ENCODE data around the gene NDUFV1. TPM values are rescaled to one million over a fixed set of nuclear protein-coding genes. Genes with fewer than 3 reads are reported as not detected.
"Not testable (repeated sequence)": the region's sequence is repeated elsewhere in the genome, so short reads cannot be mapped to it uniquely, and the experiment has no call there.

NDUFV1 gene
- total and polyA plus RNA-seq, 9 of the 15 experiments (the other 6 are each of a cell fraction or from before 2014, with no cell fraction given): 10.8 to 423 (median 209) TPM

GRCh38 chr11:67563705-67564114, 43.0 kb upstream of the NDUFV1 start (continued):
- TF ChIP-seq, protein P1, sequence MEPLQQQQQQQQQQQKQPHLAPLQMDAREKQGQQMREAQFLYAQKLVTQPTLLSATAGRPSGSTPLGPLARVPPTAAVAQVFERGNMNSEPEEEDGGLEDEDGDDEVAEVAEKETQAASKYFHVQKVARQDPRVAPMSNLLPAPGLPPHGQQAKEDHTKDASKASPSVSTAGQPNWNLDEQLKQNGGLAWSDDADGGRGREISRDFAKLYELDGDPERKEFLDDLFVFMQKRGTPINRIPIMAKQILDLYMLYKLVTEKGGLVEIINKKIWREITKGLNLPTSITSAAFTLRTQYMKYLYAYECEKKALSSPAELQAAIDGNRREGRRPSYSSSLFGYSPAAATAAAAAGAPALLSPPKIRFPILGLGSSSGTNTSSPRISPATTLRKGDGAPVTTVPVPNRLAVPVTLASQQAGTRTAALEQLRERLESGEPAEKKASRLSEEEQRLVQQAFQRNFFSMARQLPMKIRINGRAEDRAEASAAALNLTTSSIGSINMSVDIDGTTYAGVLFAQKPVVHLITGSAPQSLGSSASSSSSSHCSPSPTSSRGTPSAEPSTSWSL (CRISPR knock-in tag; IDR thresholded peaks at IDR 0.05; ENCODE audit: borderline replicate concordance): peak; percentile 86
- peak; percentile 80; the same call in 1 of the 2 replicates for TF ChIP-seq ATF7 (IDR thresholded peaks at IDR 0.05)
- TF ChIP-seq NFE2L1 (tag; IDR thresholded peaks at IDR 0.05; ENCODE audit: borderline replicate concordance, low read depth): peak; percentile 60
- TF ChIP-seq RCOR1 (IDR thresholded peaks at IDR 0.05; ENCODE audit: borderline replicate concordance in 1 of 2, low read depth in 2 of 2, low read length in 2 of 2): peak in 1 of 2 experiments; percentile 48; a peak in 2 of 4 replicates
- peak; percentile 98 for TF ChIP-seq FOSL1 (tag; conservative IDR thresholded peaks at IDR 0.05)
- TF ChIP-seq, protein P2, sequence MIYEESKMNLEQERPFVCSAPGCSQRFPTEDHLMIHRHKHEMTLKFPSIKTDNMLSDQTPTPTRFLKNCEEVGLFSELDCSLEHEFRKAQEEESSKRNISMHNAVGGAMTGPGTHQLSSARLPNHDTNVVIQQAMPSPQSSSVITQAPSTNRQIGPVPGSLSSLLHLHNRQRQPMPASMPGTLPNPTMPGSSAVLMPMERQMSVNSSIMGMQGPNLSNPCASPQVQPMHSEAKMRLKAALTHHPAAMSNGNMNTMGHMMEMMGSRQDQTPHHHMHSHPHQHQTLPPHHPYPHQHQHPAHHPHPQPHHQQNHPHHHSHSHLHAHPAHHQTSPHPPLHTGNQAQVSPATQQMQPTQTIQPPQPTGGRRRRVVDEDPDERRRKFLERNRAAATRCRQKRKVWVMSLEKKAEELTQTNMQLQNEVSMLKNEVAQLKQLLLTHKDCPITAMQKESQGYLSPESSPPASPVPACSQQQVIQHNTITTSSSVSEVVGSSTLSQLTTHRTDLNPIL (CRISPR knock-in tag; IDR thresholded peaks at IDR 0.05): peak; percentile 88
- TF ChIP-seq ZNF766 (CRISPR knock-in tag; conservative IDR thresholded peaks at IDR 0.05): peak; percentile 94
- TF ChIP-seq SMARCA4 (IDR thresholded peaks at IDR 0.05): peak; percentile 79
- peak; percentile 83; the same call in 1 of the 2 replicates for TF ChIP-seq MTF1 (CRISPR knock-in tag; IDR thresholded peaks at IDR 0.05; ENCODE audit: borderline replicate concordance)
- peak; percentile 91 for TF ChIP-seq JUND (IDR thresholded peaks at IDR 0.05; ENCODE audit: borderline replicate concordance, low read depth, low read length)
- TF ChIP-seq JUND (tag; IDR thresholded peaks at IDR 0.05; ENCODE audit: borderline replicate concordance, low read depth, low read length): peak; percentile 91; the same call in 2 of the 3 replicates
- peak; percentile 94 for TF ChIP-seq ZNF175 (CRISPR knock-in tag; IDR thresholded peaks at IDR 0.05; ENCODE audit: low read depth)
- peak; percentile 50 for TF ChIP-seq MXD1 (CRISPR knock-in tag; IDR thresholded peaks at IDR 0.05; ENCODE audit: borderline replicate concordance, poor library complexity, severe bottlenecking)
- TF ChIP-seq ZNF197 (CRISPR knock-in tag; IDR thresholded peaks at IDR 0.05; ENCODE audit: low read depth): peak; percentile 87; the same call in 1 of the 2 replicates
- TF ChIP-seq CREB1 (IDR thresholded peaks at IDR 0.05): not testable (repeated sequence)
- TF ChIP-seq CREB1 (CRISPR knock-in tag; IDR thresholded peaks at IDR 0.05): 0 out of 2 replicates have a peak, but pooled peaks have one; percentile 36
- peak; percentile 93 for TF ChIP-seq ZNF311 (CRISPR knock-in tag; IDR thresholded peaks at IDR 0.05)
- peak; percentile 80; the same call in 1 of the 2 replicates for TF ChIP-seq ELF4 (CRISPR knock-in tag; IDR thresholded peaks at IDR 0.05)
- 0 out of 2 replicates have a peak, but pooled peaks have one; percentile 48 for TF ChIP-seq CTBP1 (IDR thresholded peaks at IDR 0.05; ENCODE audit: borderline replicate concordance)
- 0 out of 2 replicates have a peak, but pooled peaks have one; percentile 21 for TF ChIP-seq NR2C1 (IDR thresholded peaks at IDR 0.05)
- TF ChIP-seq NR2C1 (tag; IDR thresholded peaks at IDR 0.05): peak; percentile 95
- peak; percentile 96 for TF ChIP-seq IRF9 (tag; IDR thresholded peaks at IDR 0.05)
- TF ChIP-seq, protein P3, sequence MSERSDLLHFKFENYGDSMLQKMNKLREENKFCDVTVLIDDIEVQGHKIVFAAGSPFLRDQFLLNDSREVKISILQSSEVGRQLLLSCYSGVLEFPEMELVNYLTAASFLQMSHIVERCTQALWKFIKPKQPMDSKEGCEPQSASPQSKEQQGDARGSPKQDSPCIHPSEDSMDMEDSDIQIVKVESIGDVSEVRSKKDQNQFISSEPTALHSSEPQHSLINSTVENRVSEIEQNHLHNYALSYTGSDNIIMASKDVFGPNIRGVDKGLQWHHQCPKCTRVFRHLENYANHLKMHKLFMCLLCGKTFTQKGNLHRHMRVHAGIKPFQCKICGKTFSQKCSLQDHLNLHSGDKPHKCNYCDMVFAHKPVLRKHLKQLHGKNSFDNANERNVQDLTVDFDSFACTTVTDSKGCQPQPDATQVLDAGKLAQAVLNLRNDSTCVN (CRISPR knock-in tag; IDR thresholded peaks at IDR 0.05): 0 out of 2 replicates have a peak, but pooled peaks have one; percentile 16
